GM19397 (cell line): ENCODE results near the gene MGRN1.

Experiments used
- ATAC-seq: cut with Tn5 transposase; IDR thresholded peaks from one replicate; pipeline ENCODE4 v1.9.1; 2021; ENCODE audit warnings: mild to moderate bottlenecking, moderate library complexity; ENCODE audit not compliant: unreplicated experiment

MGRN1 gene

GRCh38 chr16:4685292-4685691 lies 60.7 kb downstream of the MGRN1 start:
- ATAC-seq = no peak

GRCh38 chr16:4685776-4686496 lies 61.3 kb downstream of the MGRN1 start:
- ATAC-seq = no peak

- no peak for ATAC-seq
Observed at GRCh38 chr16:4686497-4687210, 62.0 kb downstream of the MGRN1 start.

GRCh38 chr16:4687416-4687815 lies 62.8 kb downstream of the MGRN1 start:
- ATAC-seq = no peak

GRCh38 chr16:4687946-4688673 lies 63.5 kb downstream of the MGRN1 start:
- ATAC-seq = no peak

- ATAC-seq = no peak
Observed at GRCh38 chr16:4688674-4689045, 64.0 kb downstream of the MGRN1 start.

GRCh38 chr16:4689091-4689671 lies 64.6 kb downstream of the MGRN1 start:
- ATAC-seq = no peak

GRCh38 chr16:4689864-4690704 lies 65.5 kb downstream of the MGRN1 start:
- ATAC-seq = no peak

GRCh38 chr16:4690946-4691665 lies 66.5 kb downstream of the MGRN1 start:
- ATAC-seq = no peak

GRCh38 chr16:4691666-4692412 lies 67.2 kb downstream of the MGRN1 start:
- ATAC-seq = no peak

GRCh38 chr16:4692460-4693295 lies 68.1 kb downstream of the MGRN1 start:
- ATAC-seq = peak; percentile 8

GRCh38 chr16:4693296-4693955 lies 68.8 kb downstream of the MGRN1 start, which contains the start of gene NUDT16L1:
NUDT16L1 (plus strand) TSS chr16:4693562; CDS start chr16:4693727, 165 bp downstream.
- ATAC-seq = peak; percentile 92

- ATAC-seq = no peak
Observed at GRCh38 chr16:4693956-4694641, 69.5 kb downstream of the MGRN1 start.

GRCh38 chr16:4694642-4695451 lies 70.2 kb downstream of the MGRN1 start:
- ATAC-seq = no peak

- no peak for ATAC-seq
Observed at GRCh38 chr16:4695473-4696171, 71.0 kb downstream of the MGRN1 start.
